HFF-Myc (cell line): ENCODE measurements around the gene ZDHHC15.
"Not testable (repeated sequence)": the region's sequence is repeated elsewhere in the genome, so short reads cannot be mapped to it uniquely, and the experiment has no call there.

Experiments used
- DNase-seq: peaks from one replicate; pipeline ENCODE4 v3.0.0-alpha.2; 2011; ENCODE audit warnings: low read depth; ENCODE audit errors: extremely low read depth
- H3K4me3 ChIP-seq: replicated peaks from 2 replicates; pipeline ENCODE4 v1.5.1; 2011; ENCODE audit warnings: low read depth, mild to moderate bottlenecking, control low read depth, low read length
- CTCF ChIP-seq: IDR thresholded peaks from 2 replicates; pipeline ENCODE4 v1.5.1; 2012; ENCODE audit warnings: mild to moderate bottlenecking, low read depth, low read length, control low read depth; ENCODE audit errors: missing control alignments

Gene ZDHHC15

GRCh38 chrX:75421688-75422230 is 101.1 kb downstream of the ZDHHC15 start:
- no peak for DNase-seq

GRCh38 chrX:75407153-75407552 is 115.7 kb downstream of the ZDHHC15 start:
- H3K4me3 ChIP-seq, DNase-seq: not testable (repeated sequence)

More at GRCh38 chrX:75421688-75422230, 101.1 kb downstream of the ZDHHC15 start:
- H3K4me3 ChIP-seq, result no peak overlapping the region
- TF ChIP-seq CTCF, result no peak

GRCh38 chrX:75390470-75390869 is 132.4 kb downstream of the ZDHHC15 start:
- TF ChIP-seq CTCF, result no peak
- DNase-seq, result no peak
- no peak overlapping the region for H3K4me3 ChIP-seq

- no peak for DNase-seq
- TF ChIP-seq CTCF, result no peak
- no peak overlapping the region for H3K4me3 ChIP-seq
These were observed 153.1 kb downstream of the ZDHHC15 start for GRCh38 chrX:75369721-75370120.

GRCh38 chrX:75366861-75367260 is 156.0 kb downstream of the ZDHHC15 start:
- H3K4me3 ChIP-seq, result no peak overlapping the region
- TF ChIP-seq CTCF, result no peak
- no peak for DNase-seq

- DNase-seq, result no peak
- no peak overlapping the region for H3K4me3 ChIP-seq
- TF ChIP-seq CTCF, result no peak
These were observed 157.4 kb downstream of the ZDHHC15 start for GRCh38 chrX:75365243-75365975.

GRCh38 chrX:75361788-75362187 is 161.0 kb downstream of the ZDHHC15 start:
- DNase-seq, result no peak
- no peak for TF ChIP-seq CTCF
- H3K4me3 ChIP-seq, result no peak overlapping the region

- H3K4me3 ChIP-seq, DNase-seq: not testable (repeated sequence)
These were observed 174.2 kb downstream of the ZDHHC15 start for GRCh38 chrX:75348601-75349000.
